ENCODE data around the gene KHDC3L.
A peak's percentile ranks its signal among the peaks of the same experiment; 100 is the strongest.
"Not testable (repeated sequence)": the region's sequence is repeated elsewhere in the genome, so short reads cannot be mapped to it uniquely, and the experiment has no call there.

Gene KHDC3L

DNA sequence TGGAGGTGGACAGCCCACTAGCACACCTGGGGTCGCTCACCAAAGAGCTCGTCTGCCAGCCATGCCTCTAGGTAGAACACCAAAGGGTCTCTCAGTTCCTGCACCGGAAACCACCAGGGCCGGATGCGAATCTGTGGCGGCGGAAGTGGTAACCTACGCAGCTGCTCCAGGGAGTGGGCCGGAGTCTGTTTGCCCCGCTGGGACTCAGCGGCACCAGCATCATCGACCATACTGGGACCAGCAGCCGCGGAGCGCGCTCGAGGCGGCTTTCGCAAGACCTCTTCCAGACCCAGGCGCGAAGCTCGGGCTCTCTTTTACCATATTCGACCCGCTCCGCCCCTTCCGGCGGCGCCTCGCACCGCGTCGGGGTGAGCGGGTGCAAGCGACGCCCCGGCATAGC lies 7.1 kb downstream of the KHDC3L start, which contains the start of gene OOEP:
Gene OOEP, minus strand, starts transcription at position 335 of the 400 bp plus-strand sequence. Its CDS starts 105 bp downstream, at position 230.
- no peak for DNase-seq (ENCODE audit: low spot score)

- DNase-seq (ENCODE audit: low spot score): no peak
These were observed 9.5 kb downstream of the KHDC3L start for GRCh38 chr6:73371984-73372383.

- DNase-seq (ENCODE audit: low spot score): no peak
These were observed 10.1 kb downstream of the KHDC3L start for GRCh38 chr6:73372516-73372915.

DNA sequence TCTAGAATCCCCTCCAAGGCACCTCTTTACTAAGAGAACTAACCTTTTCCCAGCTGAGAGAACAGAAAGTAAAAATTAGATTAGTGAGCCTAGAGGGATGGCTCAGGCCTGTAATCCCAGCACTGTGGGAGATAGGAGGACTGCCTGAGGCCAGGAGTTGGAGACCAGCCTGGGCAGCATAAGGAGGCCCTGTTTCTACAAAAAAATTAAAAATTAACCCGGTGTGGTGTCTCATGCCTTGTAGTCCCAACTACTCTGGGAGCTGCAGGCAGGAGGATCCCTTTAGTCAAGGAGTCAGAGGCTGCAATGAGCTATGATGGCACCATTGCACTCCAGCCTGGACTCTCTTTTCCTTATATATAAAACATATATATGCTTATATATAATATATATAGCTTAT lies 12.8 kb downstream of the KHDC3L start:
- DNase-seq (ENCODE audit: low spot score): no peak

GRCh38 chr6:73377225-73377624 lies 14.8 kb downstream of the KHDC3L start:
- no peak for DNase-seq (ENCODE audit: low spot score)

DNA sequence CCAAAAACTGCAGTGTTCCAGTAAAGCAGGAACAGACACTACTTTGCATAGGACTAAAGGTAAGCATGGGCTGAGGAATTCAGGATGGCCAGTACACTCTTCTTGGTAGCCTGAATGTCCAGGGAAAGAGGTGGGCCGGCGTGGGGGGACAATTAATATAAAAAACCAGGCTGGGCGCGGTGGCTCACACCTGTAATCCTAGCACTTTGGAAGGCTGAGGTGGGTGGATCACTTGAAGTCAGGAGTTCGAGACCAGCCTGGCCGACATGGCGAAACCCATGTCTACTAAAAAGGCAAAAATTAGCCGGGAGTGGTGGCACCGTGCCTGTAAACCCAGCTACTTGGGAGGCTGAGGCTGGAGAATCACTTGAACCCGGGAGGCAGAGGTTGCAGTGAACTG lies 19.1 kb downstream of the KHDC3L start:
- DNase-seq (ENCODE audit: low spot score): not testable (repeated sequence)

DNA sequence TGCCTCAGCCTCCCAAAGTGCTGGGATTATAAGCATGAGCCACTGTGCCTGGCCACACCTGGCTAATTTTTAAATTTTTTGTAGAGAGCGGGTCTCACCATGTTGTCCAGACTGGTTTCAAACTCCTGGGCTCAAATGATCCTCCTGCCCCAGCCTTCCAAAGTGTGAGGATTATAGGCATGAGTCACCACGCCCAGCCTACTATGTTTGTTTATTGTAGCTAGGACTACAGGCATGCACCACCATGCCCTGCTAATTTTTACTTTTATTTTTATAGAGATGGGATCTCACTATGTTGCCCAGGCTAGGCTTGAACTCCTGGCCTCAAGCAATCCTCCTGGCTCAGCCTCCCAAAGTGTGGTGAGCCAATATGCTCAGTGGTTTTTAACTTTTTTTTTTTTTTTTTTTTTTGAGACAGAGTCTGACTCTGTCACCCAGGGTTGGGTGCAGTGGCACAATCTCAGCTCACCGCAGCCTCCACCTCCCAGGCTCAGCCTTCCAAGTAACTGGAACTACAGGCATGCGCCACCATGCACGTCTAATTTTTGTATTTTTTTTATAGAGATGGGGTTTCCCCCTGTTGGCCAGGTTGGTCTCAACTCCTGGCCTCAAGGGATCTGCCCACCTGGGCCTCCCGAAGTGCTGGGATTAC lies 20.1 kb downstream of the KHDC3L start:
- DNase-seq (ENCODE audit: low spot score): no peak

DNA sequence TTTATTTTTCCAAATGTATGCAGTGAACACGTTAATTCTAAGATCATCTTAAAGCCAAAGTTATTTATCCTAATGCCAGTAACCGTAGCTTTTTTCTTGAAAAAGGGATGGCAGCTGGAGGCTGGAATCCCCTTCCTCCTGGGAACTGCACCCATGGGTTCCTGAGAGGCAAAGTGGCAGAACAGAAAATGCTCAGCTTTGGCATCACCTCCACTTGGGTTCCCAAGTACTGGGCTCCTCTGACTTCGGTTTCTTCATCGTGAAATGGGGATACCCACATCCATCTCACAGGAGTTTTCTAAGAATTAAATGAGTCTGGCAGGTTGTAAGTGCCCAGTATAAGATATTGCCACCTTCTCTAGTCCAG lies 26.0 kb downstream of the KHDC3L start:
- DNase-seq (ENCODE audit: low spot score): no peak

DNA sequence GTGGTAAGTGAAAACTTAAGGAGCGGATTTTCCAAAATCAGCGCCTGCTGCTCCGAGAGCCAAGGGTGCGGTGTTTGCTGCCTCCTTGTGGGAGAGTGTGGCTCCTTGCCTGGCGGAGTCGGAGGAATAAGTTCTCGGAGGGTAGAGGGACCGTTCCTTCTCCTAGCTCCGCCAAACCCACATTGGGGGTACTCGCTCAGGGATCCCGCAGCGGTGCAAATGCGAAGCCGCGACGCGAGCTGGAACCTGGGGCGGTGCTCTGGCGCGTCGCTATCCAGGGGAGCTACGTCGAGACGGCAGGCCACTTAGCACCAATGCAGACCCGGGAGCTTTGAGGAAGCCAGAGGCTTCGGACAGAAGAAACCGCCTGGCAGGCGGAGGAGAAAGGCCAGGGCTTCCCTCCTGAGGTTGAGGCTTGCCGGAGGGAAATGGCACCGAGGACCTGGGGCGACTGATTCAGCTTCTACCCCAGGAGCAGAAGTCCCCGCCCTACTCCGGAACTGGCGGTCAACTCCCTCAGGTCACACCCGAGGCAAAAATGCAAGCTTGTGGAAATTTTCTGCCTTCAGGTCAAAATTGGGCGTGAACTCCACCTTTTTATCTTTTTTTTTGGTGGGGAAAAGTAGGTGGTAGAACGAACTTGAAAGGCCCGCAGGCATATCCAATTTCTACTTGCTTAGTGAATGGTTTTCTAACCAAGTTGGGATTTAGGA lies 26.5 kb downstream of the KHDC3L start:
- DNase-seq (ENCODE audit: low spot score): peak; percentile 60

- no peak for DNase-seq (ENCODE audit: low spot score)
These were observed 27.4 kb downstream of the KHDC3L start for GRCh38 chr6:73389854-73390253.

GRCh38 chr6:73391675-73392074 lies 29.2 kb downstream of the KHDC3L start:
- peak; percentile 11 for DNase-seq (ENCODE audit: low spot score)

DNA sequence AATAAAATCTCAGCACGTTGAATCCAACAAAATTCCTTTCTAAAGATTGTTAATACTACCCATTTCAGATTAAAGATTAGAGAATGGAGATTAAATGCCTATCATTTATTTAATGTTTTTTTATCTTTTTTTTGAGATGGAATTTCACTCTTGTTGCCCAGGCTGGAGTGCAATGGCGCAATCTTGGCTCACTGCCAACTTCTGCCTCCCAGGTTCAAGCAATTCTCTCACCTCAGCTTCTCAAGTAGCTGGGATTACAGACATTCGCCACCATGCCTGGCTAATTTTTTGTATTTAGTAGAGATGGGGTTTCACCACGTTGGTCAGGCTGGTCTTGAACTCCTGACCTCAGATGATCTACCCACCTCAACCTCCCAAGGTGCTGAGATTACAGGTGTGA lies 29.7 kb downstream of the KHDC3L start:
- DNase-seq (ENCODE audit: low spot score): not testable (repeated sequence)

DNA sequence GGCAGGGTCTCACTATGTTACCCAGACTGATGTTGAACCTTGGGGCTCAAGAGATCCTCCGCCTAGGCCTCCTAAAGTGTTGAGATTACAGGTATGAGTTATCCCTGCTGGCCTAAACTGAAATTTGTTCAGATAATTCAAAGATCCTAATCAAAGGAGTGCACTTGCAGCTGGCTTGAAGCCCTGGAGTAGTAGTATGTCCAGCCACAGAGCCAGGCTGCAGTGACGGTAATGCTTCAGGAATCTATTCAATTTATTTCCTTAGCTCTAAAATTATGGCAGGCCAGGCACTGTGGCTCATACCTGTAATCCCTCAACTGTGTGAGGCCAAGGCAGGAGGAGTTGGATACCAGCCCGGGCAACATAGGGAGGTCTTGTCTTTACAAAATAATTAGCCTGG lies 30.8 kb downstream of the KHDC3L start:
- DNase-seq (ENCODE audit: low spot score): no peak

DNA sequence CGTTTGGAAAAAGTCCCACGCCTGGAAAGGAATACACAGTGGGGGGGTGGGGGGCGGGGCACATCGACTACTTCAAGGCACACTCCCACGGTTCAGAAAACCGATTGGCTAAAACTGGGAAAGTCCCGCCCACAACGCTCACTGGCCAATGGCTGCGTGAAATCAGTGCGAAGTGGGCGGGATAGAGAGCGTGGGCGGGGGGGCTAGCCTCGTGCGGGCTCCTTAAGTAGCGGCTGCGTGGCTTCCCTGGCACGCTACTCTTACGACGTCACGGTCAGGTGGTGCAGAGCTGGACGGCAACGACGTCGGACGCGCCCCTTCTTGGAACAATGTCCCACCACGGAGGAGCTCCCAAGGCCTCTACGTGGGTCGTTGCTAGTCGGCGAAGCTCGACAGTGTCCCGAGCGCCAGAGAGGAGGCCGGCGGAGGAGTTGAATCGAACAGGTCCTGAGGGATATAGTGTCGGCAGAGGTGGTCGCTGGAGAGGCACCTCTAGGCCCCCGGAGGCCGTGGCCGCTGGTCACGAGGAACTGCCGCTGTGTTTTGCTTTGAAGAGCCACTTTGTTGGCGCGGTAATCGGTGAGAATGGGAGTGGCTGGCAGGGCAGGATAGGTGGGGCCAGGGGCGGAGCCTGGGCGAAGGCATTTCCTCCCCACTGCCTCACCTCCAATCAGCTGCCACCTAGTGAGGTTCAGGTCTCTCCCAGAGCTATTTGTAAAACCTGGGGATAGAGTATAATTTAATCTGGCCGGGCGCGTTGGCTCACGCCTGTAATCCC lies 32.3 kb downstream of the KHDC3L start, which contains the start of gene DDX43:
Gene DDX43, plus strand, starts transcription at position 252 of the 778 bp plus-strand sequence. Its CDS starts 78 bp downstream, at position 330.
- DNase-seq (ENCODE audit: low spot score): peak; percentile 30

DNA sequence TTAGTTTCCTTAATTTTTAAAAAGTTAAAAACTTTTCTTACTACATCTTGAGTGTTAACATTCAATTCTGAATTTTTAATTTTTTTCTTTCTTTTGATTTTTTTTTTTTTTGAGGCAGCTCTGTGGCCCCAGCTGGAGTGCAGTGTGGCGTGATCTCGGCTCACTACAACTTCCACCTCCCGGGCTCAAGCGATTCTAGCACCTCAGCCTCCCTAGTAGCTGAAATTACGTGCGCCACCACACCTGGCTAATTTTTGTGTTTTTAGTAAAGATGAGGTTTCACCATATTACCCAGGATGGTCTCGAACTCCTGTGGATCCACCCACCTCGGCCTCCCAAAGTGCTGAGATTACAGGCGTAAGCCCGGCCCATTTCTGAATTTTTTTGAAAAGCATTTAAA lies 33.4 kb downstream of the KHDC3L start:
- no peak for DNase-seq (ENCODE audit: low spot score)

DNA sequence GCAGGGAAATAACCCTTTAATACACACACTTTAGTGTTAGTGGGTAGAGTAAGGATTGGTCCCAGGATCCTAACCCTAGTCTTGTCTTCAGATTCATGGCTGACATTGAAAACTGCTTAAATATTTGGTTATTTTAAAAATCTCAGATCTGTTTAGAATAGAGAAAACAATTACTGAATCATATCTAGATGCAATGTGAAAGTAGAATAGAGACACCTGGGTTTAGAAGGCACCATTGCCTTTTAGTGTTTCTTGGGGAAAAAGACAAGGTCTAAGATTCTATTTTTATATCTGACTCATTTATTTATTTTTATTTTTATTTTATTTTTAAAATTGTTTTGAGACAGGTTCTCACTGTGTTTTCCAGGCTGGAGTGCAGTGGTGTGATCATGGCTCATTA lies 38.2 kb downstream of the KHDC3L start:
- DNase-seq (ENCODE audit: low spot score): no peak

DNA sequence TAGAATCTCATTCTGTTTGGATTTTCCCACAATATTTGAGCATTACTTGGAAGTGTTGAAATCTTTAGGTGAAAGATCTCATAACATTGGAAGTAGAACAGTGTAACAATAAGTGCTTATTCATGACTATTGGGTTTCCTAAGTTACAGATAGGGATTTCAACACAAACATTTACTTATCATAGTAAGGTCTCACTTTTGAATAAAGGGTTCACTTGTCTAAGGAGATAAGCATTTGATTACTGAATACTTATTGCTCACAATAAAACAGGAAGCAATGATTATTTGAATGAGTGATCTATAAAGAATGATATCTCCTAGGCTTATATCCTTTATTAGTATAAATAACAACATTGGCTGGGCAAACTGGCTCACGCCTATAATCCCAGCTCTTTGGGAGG lies 46.9 kb downstream of the KHDC3L start:
- no peak for DNase-seq (ENCODE audit: low spot score)

GRCh38 chr6:73413102-73413501 lies 50.6 kb downstream of the KHDC3L start:
- no peak for DNase-seq (ENCODE audit: low spot score)
